Measurements from ENCODE around the gene MOGAT2. TPM values are rescaled to one million over a fixed set of nuclear protein-coding genes. Genes with fewer than 3 reads are reported as not detected.

The MOGAT2 gene
- polyA plus RNA-seq, 1 of the 3 experiments (the other 2 are of a cell fraction), result 0.03 TPM

DNA sequence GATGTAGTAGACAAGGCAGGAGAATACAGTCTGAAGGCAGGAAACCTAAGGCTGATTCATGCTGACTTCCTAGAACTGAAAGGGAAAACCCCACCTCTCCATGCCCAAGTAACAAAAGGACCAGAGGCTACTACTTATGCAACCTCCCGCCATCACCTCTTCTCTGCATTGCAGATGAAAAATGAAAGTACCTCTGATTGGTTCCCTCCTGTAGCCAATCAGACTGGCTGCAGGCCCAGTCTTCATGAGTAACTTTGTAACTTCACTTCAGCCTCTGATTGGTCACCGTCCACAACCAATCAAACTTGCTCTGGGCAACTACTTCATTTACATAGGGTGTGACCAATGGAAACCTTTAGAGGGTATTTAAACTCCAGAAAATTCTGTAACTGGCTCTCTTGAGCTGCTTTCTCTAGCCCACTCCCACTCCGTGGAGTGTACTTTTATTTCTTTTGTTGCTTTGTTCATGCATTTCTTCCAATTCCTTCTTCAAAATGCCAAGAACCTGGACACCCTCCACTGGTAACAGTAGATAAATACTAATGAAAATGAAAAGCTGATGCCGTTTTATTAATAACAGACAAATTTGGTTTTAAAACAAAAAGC is 43.6 kb upstream of the MOGAT2 start:
- Histone ChIP-seq H3K4me2 (no peak overlapping the region), H3K4me3 (ENCODE audit: low read depth in 2 of 2, low read length in 1 of 2) (no peak overlapping the region), H3K9me2 (no peaks in the 10 kb centered on the region), H3K9me3 (0 out of 2 replicates have a peak, but pooled peaks cover 3% of the 10 kb centered on the region), H2AFZ (ENCODE audit: low read depth) (no peak overlapping the region), H3K27ac (ENCODE audit: low read depth in 2 of 2, low read length in 1 of 2) (no peak overlapping the region), H3K27me3 (ENCODE audit: insufficient read depth) (no peaks in the 10 kb centered on the region; the same call in 1 of the 2 replicates), H3K4me1 (ENCODE audit: control insufficient read depth in 1 of 2, insufficient read depth in 2 of 2, low read depth in 1 of 2, low read length in 1 of 2) (peaks cover 0 to 5% of the 10 kb centered on the region in 2 experiments; a peak in 1 of 4 replicates), H3K79me2 (ENCODE audit: insufficient read depth) (no peaks in the 10 kb centered on the region), H4K20me1 (ENCODE audit: insufficient read depth) (no peaks in the 10 kb centered on the region), H3F3A (replicated peaks; ENCODE audit: insufficient read depth) (no peaks in the 10 kb centered on the region), H3K36me3 (replicated peaks in 1 of 2; ENCODE audit: control insufficient read depth in 1 of 2, insufficient read depth in 2 of 2, low read length in 1 of 2) (no peaks in the 10 kb centered on the region), H3K9ac (no peak overlapping the region)
- TF ChIP-seq RCOR1 (IDR thresholded peaks at IDR 0.05; ENCODE audit: low read length) (no peak), RXRA (IDR thresholded peaks at IDR 0.05; ENCODE audit: borderline replicate concordance, low read depth) (no peak), RAD21 (IDR thresholded peaks at IDR 0.05; ENCODE audit: low read length) (no peak), YY1 (IDR thresholded peaks at IDR 0.05; ENCODE audit: low read depth) (no peak), GATA2 (CRISPR knock-in tag; IDR thresholded peaks at IDR 0.05) (no peak), EP300 (IDR thresholded peaks at IDR 0.05; ENCODE audit: borderline replicate concordance in 1 of 2, low read depth in 1 of 2, low read length in 1 of 2) (no peak), SMC3 (IDR thresholded peaks at IDR 0.05; ENCODE audit: low read depth, low read length) (no peak), RFX5 (IDR thresholded peaks at IDR 0.05; ENCODE audit: low read length) (no peak), TEAD4 (IDR thresholded peaks at IDR 0.05; ENCODE audit: borderline replicate concordance, insufficient read depth) (no peak), CHD2 (IDR thresholded peaks at IDR 0.05; ENCODE audit: low read length, partially characterized antibody) (no peak), NRF1 (IDR thresholded peaks at IDR 0.05; ENCODE audit: low read depth, low read length) (no peak), TCF12 (IDR thresholded peaks at IDR 0.05) (no peak), EZH2phosphoT487 (IDR thresholded peaks at IDR 0.05; ENCODE audit: borderline replicate concordance, low read depth) (no peak)
- TF ChIP-seq, protein P1, sequence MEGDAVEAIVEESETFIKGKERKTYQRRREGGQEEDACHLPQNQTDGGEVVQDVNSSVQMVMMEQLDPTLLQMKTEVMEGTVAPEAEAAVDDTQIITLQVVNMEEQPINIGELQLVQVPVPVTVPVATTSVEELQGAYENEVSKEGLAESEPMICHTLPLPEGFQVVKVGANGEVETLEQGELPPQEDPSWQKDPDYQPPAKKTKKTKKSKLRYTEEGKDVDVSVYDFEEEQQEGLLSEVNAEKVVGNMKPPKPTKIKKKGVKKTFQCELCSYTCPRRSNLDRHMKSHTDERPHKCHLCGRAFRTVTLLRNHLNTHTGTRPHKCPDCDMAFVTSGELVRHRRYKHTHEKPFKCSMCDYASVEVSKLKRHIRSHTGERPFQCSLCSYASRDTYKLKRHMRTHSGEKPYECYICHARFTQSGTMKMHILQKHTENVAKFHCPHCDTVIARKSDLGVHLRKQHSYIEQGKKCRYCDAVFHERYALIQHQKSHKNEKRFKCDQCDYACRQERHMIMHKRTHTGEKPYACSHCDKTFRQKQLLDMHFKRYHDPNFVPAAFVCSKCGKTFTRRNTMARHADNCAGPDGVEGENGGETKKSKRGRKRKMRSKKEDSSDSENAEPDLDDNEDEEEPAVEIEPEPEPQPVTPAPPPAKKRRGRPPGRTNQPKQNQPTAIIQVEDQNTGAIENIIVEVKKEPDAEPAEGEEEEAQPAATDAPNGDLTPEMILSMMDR (IDR thresholded peaks at IDR 0.05), result no peak
- TF ChIP-seq, protein P2, sequence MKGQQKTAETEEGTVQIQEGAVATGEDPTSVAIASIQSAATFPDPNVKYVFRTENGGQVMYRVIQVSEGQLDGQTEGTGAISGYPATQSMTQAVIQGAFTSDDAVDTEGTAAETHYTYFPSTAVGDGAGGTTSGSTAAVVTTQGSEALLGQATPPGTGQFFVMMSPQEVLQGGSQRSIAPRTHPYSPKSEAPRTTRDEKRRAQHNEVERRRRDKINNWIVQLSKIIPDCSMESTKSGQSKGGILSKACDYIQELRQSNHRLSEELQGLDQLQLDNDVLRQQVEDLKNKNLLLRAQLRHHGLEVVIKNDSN (IDR thresholded peaks at IDR 0.05; ENCODE audit: borderline replicate concordance, low read depth), result no peak
- TF ChIP-seq, protein P3, sequence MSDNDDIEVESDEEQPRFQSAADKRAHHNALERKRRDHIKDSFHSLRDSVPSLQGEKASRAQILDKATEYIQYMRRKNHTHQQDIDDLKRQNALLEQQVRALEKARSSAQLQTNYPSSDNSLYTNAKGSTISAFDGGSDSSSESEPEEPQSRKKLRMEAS (IDR thresholded peaks at IDR 0.05; ENCODE audit: low read depth), result no peak
- TF ChIP-seq, protein P4, sequence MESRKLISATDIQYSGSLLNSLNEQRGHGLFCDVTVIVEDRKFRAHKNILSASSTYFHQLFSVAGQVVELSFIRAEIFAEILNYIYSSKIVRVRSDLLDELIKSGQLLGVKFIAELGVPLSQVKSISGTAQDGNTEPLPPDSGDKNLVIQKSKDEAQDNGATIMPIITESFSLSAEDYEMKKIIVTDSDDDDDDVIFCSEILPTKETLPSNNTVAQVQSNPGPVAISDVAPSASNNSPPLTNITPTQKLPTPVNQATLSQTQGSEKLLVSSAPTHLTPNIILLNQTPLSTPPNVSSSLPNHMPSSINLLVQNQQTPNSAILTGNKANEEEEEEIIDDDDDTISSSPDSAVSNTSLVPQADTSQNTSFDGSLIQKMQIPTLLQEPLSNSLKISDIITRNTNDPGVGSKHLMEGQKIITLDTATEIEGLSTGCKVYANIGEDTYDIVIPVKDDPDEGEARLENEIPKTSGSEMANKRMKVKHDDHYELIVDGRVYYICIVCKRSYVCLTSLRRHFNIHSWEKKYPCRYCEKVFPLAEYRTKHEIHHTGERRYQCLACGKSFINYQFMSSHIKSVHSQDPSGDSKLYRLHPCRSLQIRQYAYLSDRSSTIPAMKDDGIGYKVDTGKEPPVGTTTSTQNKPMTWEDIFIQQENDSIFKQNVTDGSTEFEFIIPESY (IDR thresholded peaks at IDR 0.05; ENCODE audit: borderline replicate concordance, low read depth), result no peak
- TF ChIP-seq, protein P5, sequence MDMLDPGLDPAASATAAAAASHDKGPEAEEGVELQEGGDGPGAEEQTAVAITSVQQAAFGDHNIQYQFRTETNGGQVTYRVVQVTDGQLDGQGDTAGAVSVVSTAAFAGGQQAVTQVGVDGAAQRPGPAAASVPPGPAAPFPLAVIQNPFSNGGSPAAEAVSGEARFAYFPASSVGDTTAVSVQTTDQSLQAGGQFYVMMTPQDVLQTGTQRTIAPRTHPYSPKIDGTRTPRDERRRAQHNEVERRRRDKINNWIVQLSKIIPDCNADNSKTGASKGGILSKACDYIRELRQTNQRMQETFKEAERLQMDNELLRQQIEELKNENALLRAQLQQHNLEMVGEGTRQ (IDR thresholded peaks at IDR 0.05; ENCODE audit: borderline replicate concordance, low read depth, low read length), result no peak
- DNase-seq, result no peak
- POLR2A ChIA-PET, result no interaction called here
- WGBS (ENCODE audit: low lambda C conversion rate), result 75% methylated on average over 4 of the region's 4 CpGs
- CTCF ChIA-PET, result interaction anchor here (1.3 kb wide), 2 partner anchors 10 to 32 kb away, joined by 3 to 4 read pairs; no protein-coding TSS in a partner anchor

Data from SK-N-SH (cell line).